IPS-20b (cell line): ENCODE results near the gene CDC42BPA.
"Not testable (repeated sequence)": the region's sequence is repeated elsewhere in the genome, so short reads cannot be mapped to it uniquely, and the experiment has no call there.

ENCODE experiments used
- H3K27ac ChIP-seq: one replicate; pipeline ENCODE4 v1.5.1; 2013; ENCODE audit warnings: low read length
- H3K27me3 ChIP-seq: 2 replicates; pipeline ENCODE4 v1.6.1; 2013; ENCODE audit warnings: mild to moderate bottlenecking, low read length, inconsistent platforms; ENCODE audit not compliant: insufficient read depth
- H3K36me3 ChIP-seq: 2 replicates; pipeline ENCODE4 v1.6.1; 2013; ENCODE audit warnings: low read depth, mild to moderate bottlenecking, inconsistent platforms, low read length, moderate library complexity; ENCODE audit not compliant: insufficient read depth
- H3K4me1 ChIP-seq: 2 replicates; pipeline ENCODE4 v1.6.1; 2013; ENCODE audit warnings: mild to moderate bottlenecking, control low read depth, inconsistent platforms, low read length, moderate library complexity; ENCODE audit not compliant: insufficient read depth
- H3K4me3 ChIP-seq: 2 replicates; pipeline ENCODE4 v1.5.1; 2013; ENCODE audit warnings: mild to moderate bottlenecking, low read length, inconsistent platforms
- H3K9ac ChIP-seq: 2 replicates; pipeline ENCODE4 v1.6.1; 2013; ENCODE audit warnings: low read depth, mild to moderate bottlenecking, inconsistent platforms, low read length, moderate library complexity
- H3K9me3 ChIP-seq: 2 replicates; pipeline ENCODE4 v1.6.1; 2013; ENCODE audit warnings: mild to moderate bottlenecking, low read depth, low read length, inconsistent platforms; ENCODE audit not compliant: insufficient read depth

CDC42BPA gene

GRCh38 chr1:227353186-227353585 is 34.9 kb upstream of the CDC42BPA start:
- Histone ChIP-seq H3K27ac (no peak overlapping the region), H3K4me3 (no peak overlapping the region), H3K4me1 (peaks cover 23% of the 10 kb centered on the region), H3K9me3 (no peaks in the 10 kb centered on the region), H3K9ac (no peak overlapping the region), H3K27me3 (no peaks in the 10 kb centered on the region), H3K36me3 (no peaks in the 10 kb centered on the region)

GRCh38 chr1:227352164-227352563 is 33.9 kb upstream of the CDC42BPA start:
- H3K4me3 ChIP-seq, H3K27me3 ChIP-seq, H3K9me3 ChIP-seq, H3K27ac ChIP-seq, H3K9ac ChIP-seq, H3K36me3 ChIP-seq: not testable (repeated sequence)
- peaks cover 15% of the 10 kb centered on the region; the same call in 1 of the 2 replicates for H3K4me1 ChIP-seq

- Histone ChIP-seq H3K27ac (no peak overlapping the region), H3K4me1 (peaks cover 11% of the 10 kb centered on the region; the same call in 1 of the 2 replicates), H3K36me3 (no peaks in the 10 kb centered on the region), H3K9me3 (no peaks in the 10 kb centered on the region), H3K9ac (no peak overlapping the region), H3K27me3 (no peaks in the 10 kb centered on the region), H3K4me3 (no peak overlapping the region)
Observed at GRCh38 chr1:227351443-227351842, 33.2 kb upstream of the CDC42BPA start.

- H3K9me3 ChIP-seq, result no peaks in the 10 kb centered on the region
- no peak overlapping the region for H3K9ac ChIP-seq
- H3K27ac ChIP-seq, result no peak overlapping the region
- H3K36me3 ChIP-seq, result no peaks in the 10 kb centered on the region
- no peak overlapping the region for H3K4me3 ChIP-seq
- H3K4me1 ChIP-seq, result peaks cover 7% of the 10 kb centered on the region; the same call in 1 of the 2 replicates
- H3K27me3 ChIP-seq, result no peaks in the 10 kb centered on the region
Observed at GRCh38 chr1:227349967-227350366, 31.7 kb upstream of the CDC42BPA start.

GRCh38 chr1:227343727-227344551 is 25.6 kb upstream of the CDC42BPA start:
- Histone ChIP-seq H3K4me3 (no peak overlapping the region), H3K9me3 (peaks cover 4% of the 10 kb centered on the region), H3K36me3 (no peaks in the 10 kb centered on the region), H3K27ac (no peak overlapping the region), H3K9ac (no peak overlapping the region), H3K27me3 (no peaks in the 10 kb centered on the region), H3K4me1 (no peaks in the 10 kb centered on the region)

- H3K9me3 ChIP-seq, result peaks cover 4% of the 10 kb centered on the region
- H3K27ac ChIP-seq, result no peak overlapping the region
- H3K4me3 ChIP-seq, result no peak overlapping the region
- no peaks in the 10 kb centered on the region for H3K27me3 ChIP-seq
- no peaks in the 10 kb centered on the region for H3K36me3 ChIP-seq
- H3K4me1 ChIP-seq, result no peaks in the 10 kb centered on the region
- no peak overlapping the region for H3K9ac ChIP-seq
Observed at GRCh38 chr1:227343206-227343605, 24.9 kb upstream of the CDC42BPA start.

- Histone ChIP-seq H3K9ac (no peak overlapping the region), H3K9me3 (peaks cover 4% of the 10 kb centered on the region), H3K4me1 (no peaks in the 10 kb centered on the region), H3K4me3 (no peak overlapping the region), H3K36me3 (no peaks in the 10 kb centered on the region), H3K27me3 (no peaks in the 10 kb centered on the region), H3K27ac (no peak overlapping the region)
Observed at GRCh38 chr1:227342075-227342829, 24.0 kb upstream of the CDC42BPA start.

GRCh38 chr1:227336136-227336535 is 17.8 kb upstream of the CDC42BPA start:
- H3K4me3 ChIP-seq, H3K4me1 ChIP-seq, H3K27me3 ChIP-seq, H3K36me3 ChIP-seq, H3K27ac ChIP-seq, H3K9ac ChIP-seq: not testable (repeated sequence)
- H3K9me3 ChIP-seq, result peaks cover 12% of the 10 kb centered on the region

GRCh38 chr1:227335242-227336020 is 17.1 kb upstream of the CDC42BPA start:
- Histone ChIP-seq H3K27ac (no peak overlapping the region), H3K4me3 (no peak overlapping the region), H3K9me3 (peaks cover 12% of the 10 kb centered on the region), H3K9ac (no peak overlapping the region), H3K4me1 (no peaks in the 10 kb centered on the region), H3K36me3 (no peaks in the 10 kb centered on the region), H3K27me3 (no peaks in the 10 kb centered on the region)

GRCh38 chr1:227333423-227333822 is 15.1 kb upstream of the CDC42BPA start:
- Histone ChIP-seq H3K36me3 (no peaks in the 10 kb centered on the region), H3K4me1 (peaks cover 6% of the 10 kb centered on the region), H3K27me3 (no peaks in the 10 kb centered on the region), H3K4me3 (no peak overlapping the region), H3K27ac (no peak overlapping the region), H3K9ac (no peak overlapping the region), H3K9me3 (peaks cover 12% of the 10 kb centered on the region)

- H3K4me1 ChIP-seq, result peaks cover 6% of the 10 kb centered on the region
- H3K9ac ChIP-seq, result no peak overlapping the region
- no peaks in the 10 kb centered on the region for H3K36me3 ChIP-seq
- H3K9me3 ChIP-seq, result peaks cover 12% of the 10 kb centered on the region
- no peaks in the 10 kb centered on the region for H3K27me3 ChIP-seq
- H3K27ac ChIP-seq, result no peak overlapping the region
- H3K4me3 ChIP-seq, result no peak overlapping the region
Observed at GRCh38 chr1:227330279-227331076, 12.2 kb upstream of the CDC42BPA start.
